ENCODE results near the gene WHRN. TPM values are rescaled to one million over a fixed set of nuclear protein-coding genes. Genes with fewer than 3 reads are reported as not detected.

Gene WHRN
- total and polyA plus RNA-seq, 2 experiments from 2014 or later: 8.3 to 8.9 TPM

- no peak for TF ChIP-seq CREB1 (CRISPR knock-in tag; IDR thresholded peaks at IDR 0.05; ENCODE audit: low read depth)
- TF ChIP-seq ZNF331 (CRISPR knock-in tag; IDR thresholded peaks at IDR 0.05; ENCODE audit: low read depth): no peak
- no peak for TF ChIP-seq ETS1 (IDR thresholded peaks at IDR 0.05)
- TF ChIP-seq REST (IDR thresholded peaks at IDR 0.05; ENCODE audit: unreplicated experiment): no peak
- TF ChIP-seq ZNF114 (CRISPR knock-in tag; IDR thresholded peaks at IDR 0.05): no peak
- no peak for TF ChIP-seq EZH2 (IDR thresholded peaks at IDR 0.05; ENCODE audit: low read depth, unreplicated experiment)
- Mint-ChIP-seq H3K4me3 (peak within 1 kb of the TSS; percentile 68), H3K36me3 (ENCODE audit: low read depth) (peaks cover 6% of the 10 kb centered on the region), H3K4me1 (peaks cover 79% of the 10 kb centered on the region), H3K27ac (peak within 1 kb of the TSS; percentile 83), H3K27me3 (ENCODE audit: insufficient read depth, low read depth, poor library complexity) (peaks cover 14% of the 10 kb centered on the region), H3K9me3 (no peaks in the 10 kb centered on the region)
- DNase-seq (ENCODE audit: low spot score) (peak; percentile 79), ATAC-seq (peak; percentile 60)
- no peak within 1 kb of the TSS for H3K27ac ChIP-seq (ENCODE audit: low read depth)
- no peaks in the 10 kb centered on the region for H3K79me2 ChIP-seq (replicated peaks; ENCODE audit: insufficient read depth)
- no peaks in the 10 kb centered on the region for H3K27me3 ChIP-seq (ENCODE audit: insufficient read depth)
- no peaks in the 10 kb centered on the region for H3K9me2 ChIP-seq (ENCODE audit: insufficient read depth)
- peak within 1 kb of the TSS; percentile 38; the same call in 1 of the 2 replicates for H3K4me3 ChIP-seq
- H2AFZ ChIP-seq: peak within 1 kb of the TSS; percentile 18; the same call in 1 of the 2 replicates
- peaks cover 8% of the 10 kb centered on the region; the same call in 1 of the 2 replicates for H3F3A ChIP-seq (replicated peaks; ENCODE audit: low read depth)
- H4K20me1 ChIP-seq (replicated peaks; ENCODE audit: insufficient read depth): peaks cover 3% of the 10 kb centered on the region; the same call in 1 of the 2 replicates
- peaks cover 47% of the 10 kb centered on the region for H3K4me1 ChIP-seq (ENCODE audit: insufficient read depth)
- H3K4me2 ChIP-seq: peak within 1 kb of the TSS; percentile 68
- H3K36me3 ChIP-seq (ENCODE audit: insufficient read depth): no peaks in the 10 kb centered on the region
Measured at GRCh38 chr9:114387680-114388356, 117.5 kb downstream of the WHRN start, which contains the start of gene AKNA. AKNA (minus strand) TSS chr9:114387982; CDS start chr9:114381333, 6,649 bp downstream.

GRCh38 chr9:114386886-114387679 is 118.2 kb downstream of the WHRN start:
- Histone ChIP-seq H3K79me2 (replicated peaks; ENCODE audit: insufficient read depth) (no peaks in the 10 kb centered on the region; the same call in 1 of the 2 replicates), H3K27ac (ENCODE audit: low read depth) (no peak overlapping the region), H3K36me3 (ENCODE audit: insufficient read depth) (no peaks in the 10 kb centered on the region), H3K4me1 (ENCODE audit: insufficient read depth) (peaks cover 52% of the 10 kb centered on the region), H3K9me2 (ENCODE audit: insufficient read depth) (no peaks in the 10 kb centered on the region), H3F3A (replicated peaks; ENCODE audit: low read depth) (peaks cover 8% of the 10 kb centered on the region; the same call in 1 of the 2 replicates), H4K20me1 (replicated peaks; ENCODE audit: insufficient read depth) (no peaks in the 10 kb centered on the region), H2AFZ (peak overlapping the region; percentile 18; the same call in 1 of the 2 replicates), H3K4me3 (peak overlapping the region; percentile 38; the same call in 1 of the 2 replicates), H3K27me3 (ENCODE audit: insufficient read depth) (no peaks in the 10 kb centered on the region), H3K4me2 (peak overlapping the region; percentile 68)
- Mint-ChIP-seq H3K36me3 (ENCODE audit: low read depth) (peaks cover 3% of the 10 kb centered on the region; the same call in 2 of the 3 replicates), H3K4me1 (peaks cover 84% of the 10 kb centered on the region), H3K4me3 (peak overlapping the region; percentile 68), H3K9me3 (no peaks in the 10 kb centered on the region), H3K27ac (peak overlapping the region; percentile 42), H3K27me3 (ENCODE audit: insufficient read depth, low read depth, poor library complexity) (peaks cover 16% of the 10 kb centered on the region)
- DNase-seq (ENCODE audit: low spot score) (no peak), ATAC-seq (no peak)
- TF ChIP-seq ETS1 (IDR thresholded peaks at IDR 0.05): no peak
- no peak for TF ChIP-seq CREB1 (CRISPR knock-in tag; IDR thresholded peaks at IDR 0.05; ENCODE audit: low read depth)
- TF ChIP-seq CTCF (conservative IDR thresholded peaks at IDR 0.05; ENCODE audit: low read depth in 2 of 2): no peak
- no peak for TF ChIP-seq STAT1 (IDR thresholded peaks at IDR 0.05; ENCODE audit: unreplicated experiment)
- no peak for TF ChIP-seq REST (IDR thresholded peaks at IDR 0.05; ENCODE audit: unreplicated experiment)
- no peak for TF ChIP-seq EZH2phosphoT487 (IDR thresholded peaks at IDR 0.05; ENCODE audit: unreplicated experiment)

Measured in GM23338 (cell line).